ENCODE results near the gene CASP14.
"Not testable (repeated sequence)": the region's sequence is repeated elsewhere in the genome, so short reads cannot be mapped to it uniquely, and the experiment has no call there.

CASP14 gene

GRCh38 chr19:15074371-15074770, 25.1 kb downstream of the CASP14 start:
- H3K79me2 ChIP-seq (ENCODE audit: insufficient read depth, low read length) = no peaks in the 10 kb centered on the region
- no peaks in the 10 kb centered on the region for H3K27me3 ChIP-seq (ENCODE audit: insufficient read depth, low read length, poor library complexity)
- H3K4me2 ChIP-seq (ENCODE audit: insufficient read depth, low read length) = no peak overlapping the region
- H2AFZ ChIP-seq (ENCODE audit: low read depth, low read length) = no peak overlapping the region
- no peaks in the 10 kb centered on the region for H3K4me1 ChIP-seq (ENCODE audit: insufficient read depth, low read length)
- DNase-seq = no peak
- no peak overlapping the region for H3K4me3 ChIP-seq (ENCODE audit: low read depth in 1 of 2, low read length in 2 of 2)
- TF ChIP-seq EZH2 (IDR thresholded peaks at IDR 0.05; ENCODE audit: borderline replicate concordance, low read depth, low read length, severe bottlenecking) (no peak), CTCF (IDR thresholded peaks at IDR 0.05; ENCODE audit: borderline replicate concordance, extremely low read depth, low read length, poor library complexity, severe bottlenecking) (no peak)
- no peaks in the 10 kb centered on the region for H3K9me3 ChIP-seq (ENCODE audit: insufficient read depth, low read length, severe bottlenecking)
- ATAC-seq (ENCODE audit: insufficient read depth, low read depth) = no peak
- no peak overlapping the region for H3K9ac ChIP-seq (ENCODE audit: low read depth, low read length)
- no peak overlapping the region for H3K27ac ChIP-seq (ENCODE audit: low read length)
- no peaks in the 10 kb centered on the region for H3K36me3 ChIP-seq (ENCODE audit: insufficient read depth, low read length)
- no peaks in the 10 kb centered on the region for H4K20me1 ChIP-seq (ENCODE audit: insufficient read depth, low read length)

- Histone ChIP-seq H3K9ac (ENCODE audit: low read depth, low read length) (no peak overlapping the region), H3K9me3 (ENCODE audit: insufficient read depth, low read length, severe bottlenecking) (no peaks in the 10 kb centered on the region), H3K4me1 (ENCODE audit: insufficient read depth, low read length) (no peaks in the 10 kb centered on the region), H3K79me2 (ENCODE audit: insufficient read depth, low read length) (no peaks in the 10 kb centered on the region), H3K36me3 (ENCODE audit: insufficient read depth, low read length) (no peaks in the 10 kb centered on the region), H3K27me3 (ENCODE audit: insufficient read depth, low read length, poor library complexity) (no peaks in the 10 kb centered on the region), H2AFZ (ENCODE audit: low read depth, low read length) (no peak overlapping the region), H3K27ac (ENCODE audit: low read length) (no peak overlapping the region), H3K4me2 (ENCODE audit: insufficient read depth, low read length) (no peak overlapping the region), H3K4me3 (ENCODE audit: low read depth in 1 of 2, low read length in 2 of 2) (no peak overlapping the region), H4K20me1 (ENCODE audit: insufficient read depth, low read length) (no peaks in the 10 kb centered on the region)
- TF ChIP-seq CTCF (IDR thresholded peaks at IDR 0.05; ENCODE audit: borderline replicate concordance, extremely low read depth, low read length, poor library complexity, severe bottlenecking) (no peak), EZH2 (IDR thresholded peaks at IDR 0.05; ENCODE audit: borderline replicate concordance, low read depth, low read length, severe bottlenecking) (no peak)
- DNase-seq = no peak
- ATAC-seq (ENCODE audit: insufficient read depth, low read depth) = no peak
Measured at GRCh38 chr19:15075806-15076205, 26.5 kb downstream of the CASP14 start.

GRCh38 chr19:15080002-15080401, 30.7 kb downstream of the CASP14 start:
- ATAC-seq (ENCODE audit: insufficient read depth, low read depth); H3K27me3 ChIP-seq (ENCODE audit: insufficient read depth, low read length, poor library complexity); H3K36me3 ChIP-seq (ENCODE audit: insufficient read depth, low read length); H3K9me3 ChIP-seq (ENCODE audit: insufficient read depth, low read length, severe bottlenecking); H3K4me1 ChIP-seq (ENCODE audit: insufficient read depth, low read length); H3K4me2 ChIP-seq (ENCODE audit: insufficient read depth, low read length); H3K9ac ChIP-seq (ENCODE audit: low read depth, low read length); H3K79me2 ChIP-seq (ENCODE audit: insufficient read depth, low read length); H2AFZ ChIP-seq (ENCODE audit: low read depth, low read length); H4K20me1 ChIP-seq (ENCODE audit: insufficient read depth, low read length); H3K27ac ChIP-seq (ENCODE audit: low read length); H3K4me3 ChIP-seq (ENCODE audit: low read depth in 1 of 2, low read length in 2 of 2): not testable (repeated sequence)
- peak; percentile 21 for DNase-seq

- TF ChIP-seq EZH2 (IDR thresholded peaks at IDR 0.05; ENCODE audit: borderline replicate concordance, low read depth, low read length, severe bottlenecking) (no peak), CTCF (IDR thresholded peaks at IDR 0.05; ENCODE audit: borderline replicate concordance, extremely low read depth, low read length, poor library complexity, severe bottlenecking) (no peak)
- Histone ChIP-seq H3K79me2 (ENCODE audit: insufficient read depth, low read length) (no peaks in the 10 kb centered on the region), H3K9ac (ENCODE audit: low read depth, low read length) (no peak within 1 kb of the TSS), H3K36me3 (ENCODE audit: insufficient read depth, low read length) (no peaks in the 10 kb centered on the region), H3K4me3 (ENCODE audit: low read depth in 1 of 2, low read length in 2 of 2) (no peak within 1 kb of the TSS), H3K4me2 (ENCODE audit: insufficient read depth, low read length) (no peak within 1 kb of the TSS), H2AFZ (ENCODE audit: low read depth, low read length) (no peak within 1 kb of the TSS), H3K27me3 (ENCODE audit: insufficient read depth, low read length, poor library complexity) (no peaks in the 10 kb centered on the region), H3K4me1 (ENCODE audit: insufficient read depth, low read length) (no peaks in the 10 kb centered on the region), H3K9me3 (ENCODE audit: insufficient read depth, low read length, severe bottlenecking) (no peaks in the 10 kb centered on the region), H4K20me1 (ENCODE audit: insufficient read depth, low read length) (no peaks in the 10 kb centered on the region), H3K27ac (ENCODE audit: low read length) (no peak within 1 kb of the TSS)
- DNase-seq (no peak), ATAC-seq (ENCODE audit: insufficient read depth, low read depth) (no peak)
Measured at GRCh38 chr19:15081911-15082310, 32.6 kb downstream of the CASP14 start, which contains the start of gene OR1I1. OR1I1 (plus strand) TSS chr19:15082211; CDS start chr19:15087066, 4,855 bp downstream.
